Endothelial cell of umbilical vein (primary cell): ENCODE results near the gene ERCC6L. TPM values are rescaled to one million over a fixed set of nuclear protein-coding genes. Genes with fewer than 3 reads are reported as not detected.

Experiments used
- BruUV-seq: library from RNA; stranded (reverse); fragments of 400-500 nt; replicated peaks from 2 replicates; lab custom pipeline; 2021; lab: Mats Ljungman, UMichigan
- CTCF ChIA-PET: fragments of 300-600, 350-600 bp; sonication (Branson Sonifier 250); formaldehyde crosslinking; loops from one replicate; lab custom pipeline; 2021; ENCODE audit warnings: antibody characterized with exemption, inconsistent platforms; lab: Charles Lee
- POLR2A ChIA-PET: fragments of 300-600, 350-600 bp; sonication (Branson Sonifier 250); formaldehyde crosslinking; loops from one replicate; lab custom pipeline; 2021; ENCODE audit warnings: antibody characterized with exemption, inconsistent platforms; lab: Charles Lee
- DNase-seq: peaks from one replicate; pipeline ENCODE4 v3.0.0-alpha.2; 2011; ENCODE audit warnings: low read depth, low spot score
- FAIRE-seq: peaks from 2 replicates; lab custom pipeline; 2011; peaks lifted over from hg19 to GRCh38; lab: Jason Lieb, UNC
- H2AFZ ChIP-seq: 2 replicates; pipeline ENCODE4 v1.6.0; 2012; ENCODE audit warnings: low read depth, low read length, control low read depth, inconsistent platforms
- H3K27ac ChIP-seq: 2 replicates; pipeline ENCODE4 v1.5.1; 2011; ENCODE audit warnings: low read depth, mild to moderate bottlenecking, control low read depth, low read length, moderate library complexity; ENCODE audit not compliant: insufficient read depth
- H3K27me3 ChIP-seq, 2 experiments: 2 replicates each; pipeline versions ENCODE4 v1.6.0 to v1.6.1; 2011; ENCODE audit warnings: low read length in 2 of 2, mixed read lengths in 1 of 2; ENCODE audit not compliant: control insufficient read depth in 2 of 2, insufficient read depth in 2 of 2
- H3K36me3 ChIP-seq, 2 experiments: 2 replicates in 1 of 2; 3 replicates in 1 of 2; pipeline ENCODE4 v1.5.1; 2011; ENCODE audit warnings: low read length in 2 of 2, mild to moderate bottlenecking in 1 of 2, moderate library complexity in 1 of 2; ENCODE audit not compliant: control insufficient read depth in 2 of 2, insufficient read depth in 2 of 2; ENCODE audit errors: extremely low read depth in 1 of 2
- H3K4me1 ChIP-seq: 3 replicates; pipeline ENCODE4 v1.5.1; 2011; ENCODE audit warnings: mild to moderate bottlenecking, low read length; ENCODE audit not compliant: control insufficient read depth, insufficient read depth; ENCODE audit errors: extremely low read depth
- H3K4me2 ChIP-seq: 2 replicates; pipeline ENCODE4 v1.6.1; 2011; ENCODE audit warnings: low read length, control low read depth, mixed read lengths; ENCODE audit not compliant: insufficient read depth
- H3K4me3 ChIP-seq, 3 experiments: fragments of 200-600 bp in 1 of 3; sonication (generic), shearing (Covaris generic) in 1 of 3; replicated peaks in 1 of 3; 2 replicates each; pipeline ENCODE4 v1.5.1; 2011 to 2016; ENCODE audit warnings: control low read depth in 3 of 3, low read length in 3 of 3, mild to moderate bottlenecking in 2 of 3, inconsistent platforms in 1 of 3, low read depth in 1 of 3, moderate library complexity in 1 of 3; ENCODE audit not compliant: insufficient read depth in 1 of 3
- H3K79me2 ChIP-seq: 2 replicates; pipeline ENCODE4 v1.6.0; 2012; ENCODE audit warnings: low read length, inconsistent platforms; ENCODE audit not compliant: control insufficient read depth, insufficient read depth
- H3K9ac ChIP-seq: replicated peaks from 2 replicates; pipeline ENCODE3; 2011; ENCODE audit warnings: low read length, control low read depth; ENCODE audit not compliant: insufficient read depth; ENCODE audit errors: extremely low read depth
- H3K9me1 ChIP-seq: replicated peaks from 3 replicates; pipeline ENCODE4 v1.6.0; 2011; ENCODE audit warnings: mild to moderate bottlenecking, low read length; ENCODE audit not compliant: control insufficient read depth, insufficient read depth; ENCODE audit errors: extremely low read depth
- H3K9me3 ChIP-seq: replicated peaks from 2 replicates; pipeline ENCODE4 v1.5.1; 2012; ENCODE audit warnings: low read length, inconsistent platforms; ENCODE audit not compliant: control insufficient read depth, insufficient read depth
- H4K20me1 ChIP-seq: replicated peaks from 2 replicates; pipeline ENCODE3; 2011; ENCODE audit warnings: mild to moderate bottlenecking, low read length; ENCODE audit not compliant: control insufficient read depth, insufficient read depth; ENCODE audit errors: extremely low read depth
- CTCF ChIP-seq, 2 donors: IDR thresholded peaks; 1 replicate in 1 of 2; 2 replicates in 1 of 2; pipeline ENCODE4 v1.5.1; 2011; ENCODE audit warnings: low read length in 2 of 2, mild to moderate bottlenecking in 2 of 2, moderate library complexity in 2 of 2, control low read depth in 1 of 2, inconsistent platforms in 1 of 2, low read depth in 1 of 2; ENCODE audit not compliant: insufficient read depth in 1 of 2; ENCODE audit errors: extremely low read depth in 1 of 2
- EZH2 ChIP-seq: IDR thresholded peaks from 2 replicates; pipeline ENCODE4 v1.6.1; 2012; ENCODE audit warnings: borderline replicate concordance, low read depth, mild to moderate bottlenecking, moderate library complexity, low read length, inconsistent platforms; ENCODE audit not compliant: severe bottlenecking
- GATA2 ChIP-seq: IDR thresholded peaks from 2 replicates; pipeline ENCODE4 v1.7.0; 2011; ENCODE audit warnings: low read depth, mild to moderate bottlenecking, moderate library complexity, mixed read lengths, low read length; ENCODE audit not compliant: insufficient read length, insufficient read depth
- JUN ChIP-seq: IDR thresholded peaks from 2 replicates; pipeline ENCODE4 v1.6.1; 2011; ENCODE audit warnings: borderline replicate concordance, low read depth; ENCODE audit not compliant: insufficient read length, insufficient read depth
- MAX ChIP-seq: IDR thresholded peaks from 2 replicates; pipeline ENCODE4 v1.6.1; 2011; ENCODE audit not compliant: insufficient read depth, insufficient read length
- POLR2A ChIP-seq: IDR thresholded peaks from 2 replicates; pipeline ENCODE4 v1.6.1; 2012; ENCODE audit warnings: low read depth, mild to moderate bottlenecking, control low read depth, low read length
- POLR2AphosphoS5 ChIP-seq: IDR thresholded peaks from 2 replicates; pipeline ENCODE4 v1.6.1; 2012; ENCODE audit warnings: low read depth, mild to moderate bottlenecking, control low read depth, low read length, moderate library complexity; ENCODE audit not compliant: insufficient read depth
- dilution Hi-C: fragments of 300-500 bp; cut with MboI; formaldehyde crosslinking; loops from one replicate; pipeline ENCODE4 v1.15.0; 2019; ENCODE audit warnings: low sequenced_read_pairs; ENCODE audit not compliant: extremely low pct_ligation_motif_present
- intact Hi-C: fragments of 100-400 bp; cut with micrococcal nuclease; formaldehyde crosslinking; loops from one replicate; pipeline ENCODE4 v1.10.0; 2022
- polyA plus RNA-seq, 4 experiments: library from polyadenylated mRNA; depleted of rRNA in 3 of 4; stranded (reverse) in 3 of 4; unstranded in 1 of 4; fragments of >200 nt; gene quantifications; 2 replicates each; pipeline versions ENCODE4 v1.2.1 to v1.2.3, GENCODE V29; 2011 to 2012; ENCODE audit warnings: missing spikeins in 1 of 4
- total RNA-seq: library from RNA; stranded (reverse); gene quantifications from 2 replicates; pipeline ENCODE4 v1.2.3, GENCODE V29; 2021

ERCC6L gene
- total and polyA plus RNA-seq, 2 donors (not counting 3 experiments of a cell fraction or from before 2014, with no cell fraction given): 0.92 to 6.7 TPM

- CTCF ChIA-PET: interaction anchor here (0.8 to 4.0 kb wide), 12 partner anchors 9 to 469 kb away, joined by 3 to 41 read pairs (median 5); partner anchors contain the start of genes PHKA1 and RPS4X
- H2AFZ ChIP-seq: no peak overlapping the region
- no peaks in the 10 kb centered on the region for H3K9me3 ChIP-seq
- H3K4me1 ChIP-seq: peaks cover 16% of the 10 kb centered on the region
- dilution Hi-C loops (no loop called here), intact Hi-C loops (loop anchor here (1.0 to 10.0 kb wide), 3 partner anchors 31 to 301 kb away; partner anchors contain the start of gene RPS4X)
- H3K27me3 ChIP-seq: no peaks in the 10 kb centered on the region
- no peak overlapping the region for H3K4me3 ChIP-seq
- no TSS peak for BruUV-seq
- H3K9me1 ChIP-seq: no peaks in the 10 kb centered on the region
- no peaks in the 10 kb centered on the region for H4K20me1 ChIP-seq
- POLR2A ChIA-PET: interaction anchor here (1.6 kb wide), 1 partner anchor 31 kb away, joined by 9 read pairs; the partner anchor contains the start of gene RPS4X
- FAIRE-seq (peak; percentile 93), DNase-seq (peak; percentile 48)
- no peak overlapping the region for H3K4me2 ChIP-seq
- no peak overlapping the region for H3K9ac ChIP-seq
- TF ChIP-seq EZH2 (no peak), POLR2A (no peak), CTCF (IDR thresholded peaks at IDR 0.05; ENCODE audit: extremely low read depth in 1 of 2, insufficient read depth in 1 of 2, low read depth in 1 of 2, low read length in 2 of 2) (peak; percentile 60 to 73), MAX (no peak), GATA2 (no peak), JUN (no peak), POLR2AphosphoS5 (no peak)
- no peaks in the 10 kb centered on the region for H3K79me2 ChIP-seq
- no peak overlapping the region for H3K27ac ChIP-seq
- no peaks in the 10 kb centered on the region for H3K36me3 ChIP-seq
Measured at GRCh38 chrX:72245461-72246089, 6.7 kb upstream of the ERCC6L start.
